Cardiac atrium fibroblast (primary cell): ENCODE measurements around the gene LARGE1. TPM values are rescaled to one million over a fixed set of nuclear protein-coding genes. Genes with fewer than 3 reads are reported as not detected.

ENCODE experiments used
- total RNA-seq: library from RNA; depleted of rRNA; stranded (reverse); fragments of >200 nt; gene quantifications from 2 replicates; pipeline ENCODE4 v1.2.3, GENCODE V29; 2015

Gene LARGE1
- 6.9 and 12.2 TPM in 2 replicates for total RNA-seq

GRCh38 chr22:33920197-33920540 is at the start of gene LARGE1:
LARGE1 (minus strand) TSS chr22:33920476.

